ENCODE data around the gene CD19. TPM values are rescaled to one million over a fixed set of nuclear protein-coding genes. Genes with fewer than 3 reads are reported as not detected.

Gene CD19
- total and polyA plus RNA-seq, 2 donors (not counting 1 experiment from before 2014, with no cell fraction given) = under 0.01 to 0.05 TPM

GRCh38 chr16:28958216-28958615 lies 26.4 kb downstream of the CD19 start:
- no peaks in the 10 kb centered on the region for H3K9me3 ChIP-seq (ENCODE audit: control insufficient read depth, insufficient read depth, low read depth, low read length)
- H3K27ac ChIP-seq (ENCODE audit: insufficient read depth, low read length) = no peak overlapping the region
- TF ChIP-seq, protein P1, sequence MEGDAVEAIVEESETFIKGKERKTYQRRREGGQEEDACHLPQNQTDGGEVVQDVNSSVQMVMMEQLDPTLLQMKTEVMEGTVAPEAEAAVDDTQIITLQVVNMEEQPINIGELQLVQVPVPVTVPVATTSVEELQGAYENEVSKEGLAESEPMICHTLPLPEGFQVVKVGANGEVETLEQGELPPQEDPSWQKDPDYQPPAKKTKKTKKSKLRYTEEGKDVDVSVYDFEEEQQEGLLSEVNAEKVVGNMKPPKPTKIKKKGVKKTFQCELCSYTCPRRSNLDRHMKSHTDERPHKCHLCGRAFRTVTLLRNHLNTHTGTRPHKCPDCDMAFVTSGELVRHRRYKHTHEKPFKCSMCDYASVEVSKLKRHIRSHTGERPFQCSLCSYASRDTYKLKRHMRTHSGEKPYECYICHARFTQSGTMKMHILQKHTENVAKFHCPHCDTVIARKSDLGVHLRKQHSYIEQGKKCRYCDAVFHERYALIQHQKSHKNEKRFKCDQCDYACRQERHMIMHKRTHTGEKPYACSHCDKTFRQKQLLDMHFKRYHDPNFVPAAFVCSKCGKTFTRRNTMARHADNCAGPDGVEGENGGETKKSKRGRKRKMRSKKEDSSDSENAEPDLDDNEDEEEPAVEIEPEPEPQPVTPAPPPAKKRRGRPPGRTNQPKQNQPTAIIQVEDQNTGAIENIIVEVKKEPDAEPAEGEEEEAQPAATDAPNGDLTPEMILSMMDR (conservative IDR thresholded peaks at IDR 0.05 in 1 of 2, IDR thresholded peaks at IDR 0.05 in 1 of 2; ENCODE audit: low read depth in 1 of 2, low read length in 2 of 2) = no peak
- no peak for TF ChIP-seq EZH2 (IDR thresholded peaks at IDR 0.05; ENCODE audit: low read length, missing control alignments)
- H3K4me2 ChIP-seq (ENCODE audit: extremely low read depth, insufficient read depth, low read length) = no peak overlapping the region
- DNase-seq (ENCODE audit: low read depth in 2 of 2) = no peak
- H3K79me2 ChIP-seq (ENCODE audit: control insufficient read depth, insufficient read depth, low read length) = no peaks in the 10 kb centered on the region
- H3K4me1 ChIP-seq (ENCODE audit: control insufficient read depth, extremely low read depth, insufficient read depth, low read length) = no peaks in the 10 kb centered on the region
- H3K36me3 ChIP-seq (ENCODE audit: control insufficient read depth, insufficient read depth, low read length) = peaks cover 17% of the 10 kb centered on the region
- no peaks in the 10 kb centered on the region for H3K27me3 ChIP-seq (ENCODE audit: control insufficient read depth, insufficient read depth, low read length)
- H2AFZ ChIP-seq (ENCODE audit: low read length) = no peak overlapping the region
- no peak overlapping the region for H3K4me3 ChIP-seq (replicated peaks in 1 of 4; ENCODE audit: control extremely low read depth in 1 of 4, insufficient read depth in 1 of 4, low read depth in 3 of 4, low read length in 4 of 4)
- H4K20me1 ChIP-seq (ENCODE audit: control insufficient read depth, extremely low read depth, insufficient read depth, low read length) = peaks cover 2% of the 10 kb centered on the region
- no peak overlapping the region for H3K9ac ChIP-seq (ENCODE audit: insufficient read depth, low read length)

DNA sequence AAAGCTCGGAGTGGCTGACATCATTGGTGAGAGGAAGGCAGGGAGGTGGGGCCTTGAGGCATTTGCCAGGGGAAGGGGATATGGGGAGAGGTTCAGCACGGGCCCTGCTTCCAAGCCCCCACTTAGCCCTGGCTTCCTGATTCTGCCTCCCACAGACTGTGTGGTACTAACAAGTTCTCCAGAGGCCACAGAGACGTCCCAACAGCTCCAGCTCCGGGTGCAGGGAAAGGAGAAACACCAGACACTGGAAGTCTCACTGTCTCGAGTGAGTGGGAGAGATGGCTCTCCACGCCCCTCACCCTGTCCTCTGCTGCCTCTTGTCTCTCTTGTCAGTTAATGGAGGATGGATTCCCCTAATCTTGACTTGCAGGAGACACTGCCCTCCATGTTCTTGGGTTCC lies 27.1 kb downstream of the CD19 start:
- Histone ChIP-seq H3K4me3 (replicated peaks in 1 of 4; ENCODE audit: control extremely low read depth in 1 of 4, insufficient read depth in 1 of 4, low read depth in 3 of 4, low read length in 4 of 4) (no peak overlapping the region), H3K4me2 (ENCODE audit: extremely low read depth, insufficient read depth, low read length) (no peak overlapping the region), H3K79me2 (ENCODE audit: control insufficient read depth, insufficient read depth, low read length) (no peaks in the 10 kb centered on the region), H3K36me3 (ENCODE audit: control insufficient read depth, insufficient read depth, low read length) (peaks cover 18% of the 10 kb centered on the region), H3K9me3 (ENCODE audit: control insufficient read depth, insufficient read depth, low read depth, low read length) (no peaks in the 10 kb centered on the region), H3K4me1 (ENCODE audit: control insufficient read depth, extremely low read depth, insufficient read depth, low read length) (no peaks in the 10 kb centered on the region), H2AFZ (ENCODE audit: low read length) (no peak overlapping the region), H3K27me3 (ENCODE audit: control insufficient read depth, insufficient read depth, low read length) (no peaks in the 10 kb centered on the region), H3K27ac (ENCODE audit: insufficient read depth, low read length) (no peak overlapping the region), H4K20me1 (ENCODE audit: control insufficient read depth, extremely low read depth, insufficient read depth, low read length) (peaks cover 2% of the 10 kb centered on the region), H3K9ac (ENCODE audit: insufficient read depth, low read length) (no peak overlapping the region)
- no peak for DNase-seq (ENCODE audit: low read depth in 2 of 2)
- TF ChIP-seq EZH2 (IDR thresholded peaks at IDR 0.05; ENCODE audit: low read length, missing control alignments) = no peak
- TF ChIP-seq, protein P1 (conservative IDR thresholded peaks at IDR 0.05 in 1 of 2, IDR thresholded peaks at IDR 0.05 in 1 of 2; ENCODE audit: low read depth in 1 of 2, low read length in 2 of 2) = no peak

GRCh38 chr16:28964072-28964471 lies 32.3 kb downstream of the CD19 start:
- no peak overlapping the region for H2AFZ ChIP-seq (ENCODE audit: low read length)
- no peak overlapping the region for H3K4me3 ChIP-seq (replicated peaks in 1 of 4; ENCODE audit: control extremely low read depth in 1 of 4, insufficient read depth in 1 of 4, low read depth in 3 of 4, low read length in 4 of 4)
- no peaks in the 10 kb centered on the region for H3K27me3 ChIP-seq (ENCODE audit: control insufficient read depth, insufficient read depth, low read length)
- H3K79me2 ChIP-seq (ENCODE audit: control insufficient read depth, insufficient read depth, low read length) = no peaks in the 10 kb centered on the region
- H3K4me2 ChIP-seq (ENCODE audit: extremely low read depth, insufficient read depth, low read length) = no peak overlapping the region
- no peaks in the 10 kb centered on the region for H4K20me1 ChIP-seq (ENCODE audit: control insufficient read depth, extremely low read depth, insufficient read depth, low read length)
- no peak for DNase-seq (ENCODE audit: low read depth in 2 of 2)
- no peak overlapping the region for H3K9ac ChIP-seq (ENCODE audit: insufficient read depth, low read length)
- TF ChIP-seq EZH2 (IDR thresholded peaks at IDR 0.05; ENCODE audit: low read length, missing control alignments) = no peak
- TF ChIP-seq, protein P1 (conservative IDR thresholded peaks at IDR 0.05 in 1 of 2, IDR thresholded peaks at IDR 0.05 in 1 of 2; ENCODE audit: low read depth in 1 of 2, low read length in 2 of 2) = no peak
- no peak overlapping the region for H3K27ac ChIP-seq (ENCODE audit: insufficient read depth, low read length)
- peaks cover 14% of the 10 kb centered on the region for H3K36me3 ChIP-seq (ENCODE audit: control insufficient read depth, insufficient read depth, low read length)
- H3K4me1 ChIP-seq (ENCODE audit: control insufficient read depth, extremely low read depth, insufficient read depth, low read length) = no peaks in the 10 kb centered on the region
- H3K9me3 ChIP-seq (ENCODE audit: control insufficient read depth, insufficient read depth, low read depth, low read length) = no peaks in the 10 kb centered on the region
